RWPE2 (cell line): ENCODE results near the gene CBX2.

Source experiments
- ATAC-seq: fragments of 200-7000 bp; cut with Tn5 transposase; 3 replicates; pipeline ENCODE4 v1.9.1; 2021; ENCODE audit warnings: low read depth
- DNase-seq: peaks from one replicate; pipeline ENCODE4 v3.0.0-alpha.2; 2020; ENCODE audit warnings: low spot score
- H3K27ac ChIP-seq: fragments of 450-650 bp; 2 replicates; pipeline ENCODE4 v1.5.1; 2017; ENCODE audit warnings: mild to moderate bottlenecking; ENCODE audit not compliant: poor library complexity, severe bottlenecking
- H3K27me3 ChIP-seq: fragments of 250-450 bp; sonication (Bioruptor Pico); 2 replicates; pipeline ENCODE4 v1.5.1; 2021; ENCODE audit warnings: mild to moderate bottlenecking, moderate library complexity; ENCODE audit not compliant: insufficient read depth, poor library complexity, severe bottlenecking
- H3K36me3 ChIP-seq: fragments of 250-450 bp; sonication (Bioruptor Pico); 2 replicates; pipeline ENCODE4 v1.5.1; 2020; ENCODE audit warnings: low read depth, mild to moderate bottlenecking, moderate library complexity
- H3K4me1 ChIP-seq: fragments of 250-450 bp; sonication (Bioruptor Pico); 2 replicates; pipeline ENCODE4 v1.5.1; 2021; ENCODE audit warnings: mild to moderate bottlenecking, moderate library complexity; ENCODE audit not compliant: insufficient read depth, poor library complexity, severe bottlenecking
- H3K4me3 ChIP-seq: fragments of 250-450 bp; sonication (Bioruptor Pico); 2 replicates; pipeline ENCODE4 v1.5.1; 2021; ENCODE audit warnings: mild to moderate bottlenecking, moderate library complexity; ENCODE audit not compliant: severe bottlenecking
- H3K9me3 ChIP-seq: fragments of 250-450 bp; sonication (Bioruptor Pico); 2 replicates; pipeline ENCODE4 v1.5.1; 2021; ENCODE audit warnings: mild to moderate bottlenecking, moderate library complexity; ENCODE audit not compliant: severe bottlenecking
- TF ChIP-seq, protein P1 (sequence below): fragments of 450-650 bp; IDR thresholded peaks from one replicate; pipeline ENCODE4 v1.5.1; 2017; ENCODE audit warnings: mild to moderate bottlenecking, moderate library complexity; ENCODE audit not compliant: poor library complexity, severe bottlenecking

Gene CBX2

DNA sequence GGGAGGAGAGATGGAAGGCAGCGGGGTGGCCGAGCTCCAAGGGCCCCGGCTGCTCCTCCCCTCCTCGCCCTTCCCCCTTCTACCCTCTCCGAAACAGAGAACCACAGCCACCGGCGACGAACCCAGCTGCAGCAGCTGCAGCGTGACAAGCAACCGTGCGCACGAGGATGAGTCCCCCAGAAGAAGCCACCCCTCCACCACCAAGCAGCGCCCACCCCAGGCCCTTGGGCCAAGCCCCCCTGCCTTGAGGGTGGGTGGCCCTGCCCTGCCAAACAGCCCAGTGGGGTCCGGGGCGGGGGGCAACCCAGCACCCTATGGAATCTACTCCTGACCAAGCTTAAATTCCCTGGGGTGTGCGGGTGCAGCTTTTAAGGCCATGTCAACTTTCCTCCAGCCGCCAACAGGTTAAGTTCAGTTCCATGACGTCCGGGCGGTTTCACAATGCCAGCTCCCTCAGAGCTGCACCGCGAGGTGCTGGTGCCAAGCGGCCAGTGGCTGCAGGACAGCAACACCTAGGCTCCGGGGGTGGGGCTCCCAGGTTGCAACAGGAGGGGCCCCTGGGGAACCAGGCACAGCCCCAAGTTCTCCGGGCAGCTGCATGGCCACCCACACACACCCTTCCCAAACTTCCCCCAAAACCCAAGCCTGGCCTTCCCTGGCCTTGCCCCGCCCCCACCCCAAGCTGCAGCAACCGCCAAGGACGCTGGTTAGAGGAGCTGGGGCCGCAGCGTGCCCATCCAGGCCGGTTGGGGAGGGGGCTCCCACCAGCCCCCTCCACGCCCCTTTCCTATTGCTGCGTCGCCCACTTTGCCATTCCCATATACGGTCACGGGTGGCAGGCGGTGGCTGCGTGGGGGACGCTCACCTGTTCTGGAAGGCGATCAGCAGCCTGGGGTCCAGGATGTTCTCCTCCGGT, 59.3 kb downstream of the CBX2 start:
- peaks cover 7% of the 10 kb centered on the region for H3K4me1 ChIP-seq
- TF ChIP-seq, protein P1, sequence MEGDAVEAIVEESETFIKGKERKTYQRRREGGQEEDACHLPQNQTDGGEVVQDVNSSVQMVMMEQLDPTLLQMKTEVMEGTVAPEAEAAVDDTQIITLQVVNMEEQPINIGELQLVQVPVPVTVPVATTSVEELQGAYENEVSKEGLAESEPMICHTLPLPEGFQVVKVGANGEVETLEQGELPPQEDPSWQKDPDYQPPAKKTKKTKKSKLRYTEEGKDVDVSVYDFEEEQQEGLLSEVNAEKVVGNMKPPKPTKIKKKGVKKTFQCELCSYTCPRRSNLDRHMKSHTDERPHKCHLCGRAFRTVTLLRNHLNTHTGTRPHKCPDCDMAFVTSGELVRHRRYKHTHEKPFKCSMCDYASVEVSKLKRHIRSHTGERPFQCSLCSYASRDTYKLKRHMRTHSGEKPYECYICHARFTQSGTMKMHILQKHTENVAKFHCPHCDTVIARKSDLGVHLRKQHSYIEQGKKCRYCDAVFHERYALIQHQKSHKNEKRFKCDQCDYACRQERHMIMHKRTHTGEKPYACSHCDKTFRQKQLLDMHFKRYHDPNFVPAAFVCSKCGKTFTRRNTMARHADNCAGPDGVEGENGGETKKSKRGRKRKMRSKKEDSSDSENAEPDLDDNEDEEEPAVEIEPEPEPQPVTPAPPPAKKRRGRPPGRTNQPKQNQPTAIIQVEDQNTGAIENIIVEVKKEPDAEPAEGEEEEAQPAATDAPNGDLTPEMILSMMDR: peak; percentile 19
- H3K9me3 ChIP-seq: no peaks in the 10 kb centered on the region
- peaks cover 50% of the 10 kb centered on the region for H3K36me3 ChIP-seq
- peak overlapping the region; percentile 77 for H3K27ac ChIP-seq
- H3K4me3 ChIP-seq: peak overlapping the region; percentile 56
- peaks cover 25% of the 10 kb centered on the region for H3K27me3 ChIP-seq
- DNase-seq: peak; percentile 95
- peak; percentile 66 for ATAC-seq
